Subcutaneous adipose tissue (tissue), 4 donors: Measurements from ENCODE around the gene PTPN14. TPM values are rescaled to one million over a fixed set of nuclear protein-coding genes. Genes with fewer than 3 reads are reported as not detected.

Source experiments
- CTCF ChIP-seq: fragments of 450-650 bp; IDR thresholded peaks from one replicate; pipeline ENCODE4 v1.5.1; 2016; ENCODE audit warnings: low read depth, mild to moderate bottlenecking, control low read depth, antibody characterized with exemption, moderate library complexity
- total RNA-seq, 4 donors: library from RNA; depleted of rRNA; stranded (reverse); fragments of >200 nt; gene quantifications; one replicate each; pipeline ENCODE4 v1.1.0, GENCODE V29; 2016

PTPN14 gene
- total RNA-seq, 4 donors from 2014 or later = 13.1 to 39.2 (median 30.0) TPM

GRCh38 chr1:214458541-214458940, 92.9 kb downstream of the PTPN14 start:
- TF ChIP-seq CTCF = no peak

GRCh38 chr1:214455971-214456867, 95.2 kb downstream of the PTPN14 start:
- TF ChIP-seq CTCF = no peak

GRCh38 chr1:214455479-214455878, 95.9 kb downstream of the PTPN14 start:
- no peak for TF ChIP-seq CTCF

GRCh38 chr1:214454569-214455396, 96.6 kb downstream of the PTPN14 start:
- no peak for TF ChIP-seq CTCF

- TF ChIP-seq CTCF = no peak
Measured at GRCh38 chr1:214453109-214453722, 98.2 kb downstream of the PTPN14 start.

GRCh38 chr1:214452152-214452784, 99.1 kb downstream of the PTPN14 start:
- no peak for TF ChIP-seq CTCF
